ENCODE measurements around the gene ATP10D.

- no peak for TF ChIP-seq CTCF (IDR thresholded peaks at IDR 0.05)
- TF ChIP-seq POLR2A (IDR thresholded peaks at IDR 0.05), result no peak
These were observed 51.9 kb downstream of the ATP10D start for GRCh38 chr4:47536966-47537365.
